ENCODE results near the gene BACH2. TPM values are rescaled to one million over a fixed set of nuclear protein-coding genes. Genes with fewer than 3 reads are reported as not detected.

Gene BACH2
- total and polyA plus RNA-seq, 4 experiments from 2014 or later = 6.5 to 48.0 (median 25.8) TPM

DNA sequence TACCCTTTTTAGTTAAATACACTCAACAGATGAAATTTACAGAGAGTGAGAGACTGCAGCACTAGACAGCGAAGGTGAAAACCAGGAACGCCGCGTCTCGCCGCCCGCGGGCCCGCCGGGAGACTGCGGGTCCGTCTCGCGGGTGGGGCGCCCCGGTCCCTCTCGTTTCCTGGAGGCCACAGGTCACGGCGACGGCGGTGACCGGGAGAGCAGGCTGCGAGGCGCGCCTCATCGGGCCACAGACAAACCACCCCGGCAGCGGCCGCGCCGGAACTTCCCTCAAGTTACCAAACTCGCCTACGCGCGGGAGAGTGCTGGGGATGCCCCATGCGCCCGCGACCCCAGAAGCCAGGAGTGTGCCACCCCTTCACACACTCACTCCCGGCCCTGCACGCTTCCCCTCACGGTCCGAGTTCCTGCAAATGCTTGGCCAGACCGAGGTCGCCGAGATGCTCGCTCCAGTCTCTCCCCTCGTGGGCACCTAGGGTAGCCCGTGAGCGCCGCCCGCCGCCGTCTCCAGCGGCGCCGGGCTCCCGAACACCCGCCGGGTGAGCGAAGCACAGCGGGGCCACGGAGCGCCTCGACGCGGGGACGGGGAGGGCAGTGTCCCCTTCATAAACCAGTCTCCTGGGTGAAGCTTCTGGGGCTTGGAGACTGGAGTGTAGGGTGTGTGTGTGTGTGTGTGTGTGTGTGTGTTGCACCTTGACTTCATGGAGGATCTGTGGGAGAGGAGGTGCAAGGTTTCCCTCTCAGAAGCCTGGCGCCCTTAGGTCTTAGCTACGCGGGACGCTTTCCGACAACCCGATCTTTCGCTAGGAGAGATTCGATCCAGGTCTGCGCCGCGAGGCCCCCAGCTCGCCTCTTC lies 1.4 kb downstream of the BACH2 start:
- peak overlapping the region; percentile 43 to 81 for H3K4me3 ChIP-seq (ENCODE audit: low read length in 2 of 2)
- no peaks in the 10 kb centered on the region for H3K27me3 ChIP-seq (ENCODE audit: insufficient read depth, low read length)
- H3K36me3 Mint-ChIP-seq = peaks cover 4 to 26% of the 10 kb centered on the region in 2 donors
- peaks cover 48% of the 10 kb centered on the region for H3K4me1 ChIP-seq (ENCODE audit: insufficient read depth, low read length)
- no peaks in the 10 kb centered on the region for H3K9me3 ChIP-seq (ENCODE audit: control insufficient read depth in 1 of 2, low read length in 2 of 2)
- peak overlapping the region; percentile 90 to 96 (median 93) for H3K4me3 Mint-ChIP-seq
- peaks cover 0 to 6% of the 10 kb centered on the region in 2 donors for H3K27me3 Mint-ChIP-seq
- ChIA-PET POLR2A (ENCODE audit: partially characterized antibody) (interaction anchor here (0.7 to 5.1 kb wide), 33 partner anchors 11 to 1215 kb away, joined by 3 to 79 read pairs (median 4); partner anchors contain the start of genes MAP3K7 and PNRC1), CTCF (ENCODE audit: partially characterized antibody) (interaction anchor here (0.6 to 4.0 kb wide), 33 partner anchors 8 to 464 kb away, joined by 3 to 46 read pairs (median 4); no protein-coding TSS in a partner anchor)
- H3K36me3 ChIP-seq (ENCODE audit: insufficient read depth, low read length) = no peaks in the 10 kb centered on the region
- H3K27ac ChIP-seq (ENCODE audit: low read depth, low read length) = peak overlapping the region; percentile 65
- peaks cover 19 to 50% (median 33%) of the 10 kb centered on the region in 4 donors for H3K4me1 Mint-ChIP-seq
- intact Hi-C loops (cut with micrococcal nuclease) = loop anchor here (1.0 to 10.0 kb wide), 10 partner anchors 57 to 1210 kb away; partner anchors contain the start of genes CASP8AP2, MAP3K7 and PNRC1
- peak overlapping the region; percentile 68 to 99 (median 96) for H3K27ac Mint-ChIP-seq
- peak; percentile 64 to 82 (median 68) for DNase-seq
- H3K9me3 Mint-ChIP-seq = no peaks in the 10 kb centered on the region

DNA sequence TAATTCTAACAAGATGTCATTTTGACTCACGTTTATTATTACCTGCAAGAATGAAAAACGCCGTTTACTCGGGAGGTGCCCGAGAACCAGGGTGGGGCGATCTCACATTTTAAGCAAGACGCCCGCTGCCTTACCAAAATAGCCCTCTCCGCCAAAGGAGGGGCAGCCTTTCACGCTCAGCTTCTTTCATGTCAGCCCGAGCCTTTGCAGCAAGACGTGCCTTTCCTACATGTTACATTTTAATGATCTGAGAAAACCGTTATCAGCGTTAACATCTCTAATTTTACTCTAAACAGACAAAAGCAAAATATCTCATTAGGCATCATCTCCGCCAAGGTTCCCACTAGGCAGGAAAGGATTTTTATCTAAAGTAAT lies 2.0 kb downstream of the BACH2 start:
- ChIA-PET POLR2A (ENCODE audit: partially characterized antibody) (interaction anchor here (2.4 to 5.1 kb wide), 5 partner anchors 10 to 354 kb away, joined by 8 to 79 read pairs (median 15); no protein-coding TSS in a partner anchor), CTCF (ENCODE audit: partially characterized antibody) (interaction anchor here (0.6 to 2.1 kb wide), 6 partner anchors 10 to 354 kb away, joined by 3 to 20 read pairs (median 6); no protein-coding TSS in a partner anchor)
- Histone ChIP-seq H3K27me3 (ENCODE audit: insufficient read depth, low read length) (no peaks in the 10 kb centered on the region), H3K27ac (ENCODE audit: low read depth, low read length) (peak overlapping the region; percentile 65), H3K4me3 (ENCODE audit: low read length in 2 of 2) (peak overlapping the region; percentile 43 to 81), H3K9me3 (ENCODE audit: control insufficient read depth in 1 of 2, low read length in 2 of 2) (no peaks in the 10 kb centered on the region), H3K36me3 (ENCODE audit: insufficient read depth, low read length) (no peaks in the 10 kb centered on the region), H3K4me1 (ENCODE audit: insufficient read depth, low read length) (peaks cover 48% of the 10 kb centered on the region)
- peak overlapping the region; percentile 68 to 99 (median 96) for H3K27ac Mint-ChIP-seq
- H3K4me1 Mint-ChIP-seq = peaks cover 19 to 55% (median 36%) of the 10 kb centered on the region in 4 donors
- H3K27me3 Mint-ChIP-seq = peaks cover 0 to 2% of the 10 kb centered on the region in 2 donors
- H3K4me3 Mint-ChIP-seq = peak overlapping the region; percentile 90 to 96 (median 93)
- no peaks in the 10 kb centered on the region for H3K9me3 Mint-ChIP-seq
- peaks cover 5 to 27% of the 10 kb centered on the region in 2 donors for H3K36me3 Mint-ChIP-seq
- intact Hi-C loops (cut with micrococcal nuclease) = loop anchor here (1.0 to 10.0 kb wide), 5 partner anchors 185 to 1210 kb away; partner anchors contain the start of genes CASP8AP2 and PNRC1
- DNase-seq = peak; percentile 53 to 63 (median 56)

DNA sequence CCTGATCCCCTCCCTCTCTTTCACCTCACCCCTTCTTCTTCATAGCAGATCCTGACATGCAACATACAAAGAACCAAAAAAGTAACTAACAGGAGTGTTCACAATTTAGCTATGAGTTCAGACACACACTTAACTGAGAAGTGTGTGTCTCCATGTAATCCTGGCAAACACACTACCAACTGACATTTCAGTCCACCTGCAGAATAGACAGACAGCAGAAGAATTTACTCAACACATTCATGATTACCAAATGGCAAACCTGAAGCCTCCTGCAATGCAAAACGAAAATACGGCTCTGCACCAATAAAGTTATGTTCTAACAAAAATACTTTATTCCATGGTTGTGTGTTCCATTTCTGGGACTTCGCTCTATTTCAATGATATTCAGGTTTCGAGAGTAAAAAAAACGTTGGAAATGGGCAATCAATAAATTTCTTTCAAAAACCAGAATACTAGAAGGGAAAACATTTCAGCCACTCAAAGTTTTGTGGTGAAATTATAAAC lies 2.6 kb downstream of the BACH2 start:
- H3K4me3 Mint-ChIP-seq = peak overlapping the region; percentile 90 to 96 (median 93)
- no peaks in the 10 kb centered on the region for H3K27me3 ChIP-seq (ENCODE audit: insufficient read depth, low read length)
- H3K36me3 ChIP-seq (ENCODE audit: insufficient read depth, low read length) = no peaks in the 10 kb centered on the region
- DNase-seq = no peak
- peaks cover 48% of the 10 kb centered on the region for H3K4me1 ChIP-seq (ENCODE audit: insufficient read depth, low read length)
- POLR2A ChIA-PET (ENCODE audit: partially characterized antibody) = interaction anchor here (3.0 to 5.1 kb wide), 4 partner anchors 10 to 354 kb away, joined by 15 to 79 read pairs (median 28); no protein-coding TSS in a partner anchor
- no peaks in the 10 kb centered on the region for H3K9me3 ChIP-seq (ENCODE audit: control insufficient read depth in 1 of 2, low read length in 2 of 2)
- H3K27ac Mint-ChIP-seq = peak overlapping the region; percentile 68 to 99 (median 96)
- no peaks in the 10 kb centered on the region for H3K9me3 Mint-ChIP-seq
- H3K36me3 Mint-ChIP-seq = peaks cover 10 to 27% of the 10 kb centered on the region in 2 donors
- intact Hi-C loops (cut with micrococcal nuclease) = loop anchor here (1.0 to 10.0 kb wide), 5 partner anchors 185 to 1209 kb away; partner anchors contain the start of genes CASP8AP2 and PNRC1
- peaks cover 0 to 2% of the 10 kb centered on the region in 2 donors for H3K27me3 Mint-ChIP-seq
- CTCF ChIA-PET (ENCODE audit: partially characterized antibody) = interaction anchor here (1.4 to 2.1 kb wide), 4 partner anchors 9 to 354 kb away, joined by 3 to 16 read pairs (median 6); no protein-coding TSS in a partner anchor
- H3K27ac ChIP-seq (ENCODE audit: low read depth, low read length) = no peak overlapping the region
- H3K4me1 Mint-ChIP-seq = peaks cover 20 to 60% (median 39%) of the 10 kb centered on the region in 4 donors
- peak overlapping the region in 1 of 2 donors; percentile 81 for H3K4me3 ChIP-seq (ENCODE audit: low read length in 2 of 2)

DNA sequence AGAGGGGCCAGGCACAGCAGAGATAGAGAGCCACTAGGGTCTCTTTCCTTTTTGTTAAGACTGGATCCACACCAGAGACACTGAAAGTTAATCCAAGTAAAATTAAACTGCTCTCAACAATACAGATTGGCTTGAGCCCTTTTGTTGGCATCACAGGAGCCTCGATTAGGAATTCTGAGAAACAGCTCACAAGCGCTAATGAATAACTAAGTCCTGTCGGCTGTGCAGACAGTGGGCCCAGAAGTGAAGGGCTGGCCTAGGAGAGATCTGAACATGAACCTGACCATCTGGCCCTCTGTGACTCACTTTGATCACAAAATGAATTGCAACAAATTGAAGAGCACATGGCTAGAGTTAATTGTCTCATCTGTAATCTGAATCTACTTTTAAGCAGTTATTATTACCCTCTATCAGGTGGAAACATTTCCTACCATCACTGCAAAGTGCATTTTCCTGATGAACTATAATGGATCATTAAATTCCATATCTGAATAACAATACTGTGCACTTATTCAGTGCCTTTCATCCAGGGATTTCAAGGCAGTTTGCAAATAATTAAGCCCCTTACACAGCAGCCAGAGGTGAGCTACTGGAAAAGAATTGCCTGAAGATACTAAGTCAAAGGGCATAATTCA lies 3.2 kb downstream of the BACH2 start:
- H3K27ac ChIP-seq (ENCODE audit: low read depth, low read length) = no peak overlapping the region
- Mint-ChIP-seq H3K27ac (peak overlapping the region in 5 of 7 donors; percentile 57 to 99 (median 96)), H3K36me3 (peaks cover 11 to 30% of the 10 kb centered on the region in 2 donors), H3K4me1 (peaks cover 24 to 66% (median 44%) of the 10 kb centered on the region in 4 donors), H3K9me3 (no peaks in the 10 kb centered on the region), H3K27me3 (peaks cover 0 to 2% of the 10 kb centered on the region in 2 donors), H3K4me3 (peak overlapping the region; percentile 12 to 96 (median 93))
- no peaks in the 10 kb centered on the region for H3K9me3 ChIP-seq (ENCODE audit: control insufficient read depth in 1 of 2, low read length in 2 of 2)
- H3K4me1 ChIP-seq (ENCODE audit: insufficient read depth, low read length) = peaks cover 48% of the 10 kb centered on the region
- H3K4me3 ChIP-seq (ENCODE audit: low read length in 2 of 2) = no peak overlapping the region
- CTCF ChIA-PET (ENCODE audit: partially characterized antibody) = interaction anchor here (0.9 to 2.1 kb wide), 4 partner anchors 18 to 353 kb away, joined by 3 to 10 read pairs (median 4); no protein-coding TSS in a partner anchor
- H3K27me3 ChIP-seq (ENCODE audit: insufficient read depth, low read length) = no peaks in the 10 kb centered on the region
- POLR2A ChIA-PET (ENCODE audit: partially characterized antibody) = interaction anchor here (3.0 to 4.2 kb wide), 2 partner anchors 19 to 353 kb away, joined by 15 to 40 read pairs; no protein-coding TSS in a partner anchor
- no peaks in the 10 kb centered on the region for H3K36me3 ChIP-seq (ENCODE audit: insufficient read depth, low read length)
- no peak for DNase-seq
- intact Hi-C loops (cut with micrococcal nuclease) = loop anchor here (10.0 kb wide), 2 partner anchors 469 to 1209 kb away; partner anchors contain the start of genes CASP8AP2 and PNRC1

DNA sequence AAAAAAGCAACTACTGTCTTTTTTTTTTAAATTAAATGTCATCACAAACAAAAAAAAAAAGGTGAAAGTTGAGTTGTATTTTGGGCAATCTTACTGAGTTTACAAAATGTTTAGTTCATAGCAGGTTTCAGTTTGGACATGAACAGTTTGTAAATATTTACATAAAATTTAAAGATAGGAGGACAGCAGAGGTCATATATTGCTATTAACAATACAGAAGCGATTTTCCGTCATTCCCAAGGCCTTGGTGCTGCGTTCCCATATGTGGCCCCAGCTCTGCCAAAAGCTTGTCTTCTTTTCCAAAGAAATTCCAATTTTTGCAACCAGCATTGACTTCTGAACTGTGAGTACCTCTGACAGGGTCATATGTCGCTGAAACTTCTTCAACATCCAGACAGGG lies 5.1 kb downstream of the BACH2 start:
- ChIA-PET CTCF (ENCODE audit: partially characterized antibody) (interaction anchor here (1.3 to 1.9 kb wide), 4 partner anchors 102 to 351 kb away, joined by 3 to 8 read pairs (median 4); no protein-coding TSS in a partner anchor), POLR2A (ENCODE audit: partially characterized antibody) (interaction anchor here (0.6 to 0.9 kb wide), 2 partner anchors 32 to 187 kb away, joined by 3 read pairs; no protein-coding TSS in a partner anchor)
- H3K4me3 ChIP-seq (ENCODE audit: low read length in 2 of 2) = no peak overlapping the region
- no peak for DNase-seq
- Mint-ChIP-seq H3K4me3 (peak overlapping the region in 1 of 8 donors; percentile 93), H3K4me1 (peaks cover 32 to 78% (median 57%) of the 10 kb centered on the region in 4 donors), H3K9me3 (peaks cover 0 to 10% (median 0%) of the 10 kb centered on the region in 8 donors), H3K27me3 (peaks cover 0 to 2% of the 10 kb centered on the region in 2 donors), H3K36me3 (peaks cover 11 to 29% of the 10 kb centered on the region in 2 donors), H3K27ac (peak overlapping the region in 2 of 7 donors; percentile 23 to 99)
- no peaks in the 10 kb centered on the region for H3K9me3 ChIP-seq (ENCODE audit: control insufficient read depth in 1 of 2, low read length in 2 of 2)
- H3K4me1 ChIP-seq (ENCODE audit: insufficient read depth, low read length) = peaks cover 46% of the 10 kb centered on the region
- no peak overlapping the region for H3K27ac ChIP-seq (ENCODE audit: low read depth, low read length)
- no peaks in the 10 kb centered on the region for H3K27me3 ChIP-seq (ENCODE audit: insufficient read depth, low read length)
- intact Hi-C loops (cut with micrococcal nuclease) = loop anchor here (10.0 kb wide), 2 partner anchors 467 to 1207 kb away; partner anchors contain the start of genes CASP8AP2 and PNRC1
- no peaks in the 10 kb centered on the region for H3K36me3 ChIP-seq (ENCODE audit: insufficient read depth, low read length)

DNA sequence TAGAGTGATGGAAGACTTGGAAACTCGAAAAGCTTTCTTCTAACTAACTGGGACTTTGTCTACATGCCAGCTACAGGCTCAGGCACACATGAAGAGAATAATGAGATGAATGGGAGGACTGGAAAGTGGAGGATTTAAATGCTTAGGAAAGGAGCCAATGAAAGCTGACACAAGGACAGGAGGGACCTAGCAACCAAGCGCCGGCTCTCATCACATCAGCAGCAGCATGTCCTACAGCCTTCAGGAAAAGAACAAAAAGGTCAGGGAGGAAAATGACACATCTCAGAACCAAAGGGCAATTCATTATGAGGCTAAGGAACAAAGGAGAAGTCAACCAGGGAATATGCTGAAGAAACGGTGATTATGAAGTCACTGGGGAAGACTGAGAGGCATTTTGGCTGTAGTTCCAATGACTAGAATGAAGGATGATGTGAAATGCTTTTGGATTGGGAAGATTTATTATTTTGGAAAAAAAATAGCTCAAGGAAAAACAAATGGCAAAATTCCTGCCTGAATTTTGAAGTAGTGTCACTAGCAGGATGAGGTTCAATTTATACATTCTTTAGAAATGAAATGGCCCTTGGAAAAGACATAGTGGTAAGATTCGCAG lies 5.7 kb downstream of the BACH2 start:
- H3K4me3 ChIP-seq (ENCODE audit: low read length in 2 of 2) = no peak overlapping the region
- CTCF ChIA-PET (ENCODE audit: partially characterized antibody) = interaction anchor here (1.3 to 8.5 kb wide), 6 partner anchors 102 to 350 kb away, joined by 3 to 76 read pairs (median 6); no protein-coding TSS in a partner anchor
- Mint-ChIP-seq H3K27me3 (peaks cover 0 to 2% of the 10 kb centered on the region in 2 donors), H3K36me3 (peaks cover 11 to 29% of the 10 kb centered on the region in 2 donors), H3K9me3 (peaks cover 0 to 11% (median 0%) of the 10 kb centered on the region in 8 donors), H3K4me1 (peaks cover 37 to 84% (median 62%) of the 10 kb centered on the region in 4 donors), H3K27ac (peak overlapping the region in 3 of 7 donors; percentile 7 to 99 (median 51)), H3K4me3 (peak overlapping the region in 5 of 8 donors; percentile 9 to 42 (median 27))
- H3K36me3 ChIP-seq (ENCODE audit: insufficient read depth, low read length) = no peaks in the 10 kb centered on the region
- no peak overlapping the region for H3K27ac ChIP-seq (ENCODE audit: low read depth, low read length)
- intact Hi-C loops (cut with micrococcal nuclease) = loop anchor here (10.0 kb wide), 2 partner anchors 466 to 1206 kb away; partner anchors contain the start of genes CASP8AP2 and PNRC1
- POLR2A ChIA-PET (ENCODE audit: partially characterized antibody) = interaction anchor here (0.6 to 0.9 kb wide), 3 partner anchors 32 to 188 kb away, joined by 3 to 4 read pairs (median 3); no protein-coding TSS in a partner anchor
- no peaks in the 10 kb centered on the region for H3K27me3 ChIP-seq (ENCODE audit: insufficient read depth, low read length)
- no peak for DNase-seq
- no peaks in the 10 kb centered on the region for H3K9me3 ChIP-seq (ENCODE audit: control insufficient read depth in 1 of 2, low read length in 2 of 2)
- peaks cover 53% of the 10 kb centered on the region for H3K4me1 ChIP-seq (ENCODE audit: insufficient read depth, low read length)
